K562 (cell line): ENCODE measurements around the gene TELO2. TPM values are rescaled to one million over a fixed set of nuclear protein-coding genes. Genes with fewer than 3 reads are reported as not detected.
A peak's percentile ranks its signal among the peaks of the same experiment; 100 is the strongest.

ENCODE experiments used
- E2F3 ChIP-seq: fragments of 250-450 bp; sonication (Bioruptor Pico); IDR thresholded peaks from 2 replicates; pipeline ENCODE4 v1.4.0; 2020; ENCODE audit warnings: mild to moderate bottlenecking
- HNRNPL ChIP-seq: fragments of 200-400 bp; formaldehyde crosslinking; IDR thresholded peaks from 2 replicates; pipeline ENCODE4 v1.6.1; 2017; ENCODE audit warnings: low read depth, mild to moderate bottlenecking, low read length
- ILF3 ChIP-seq: fragments of 450-650 bp; IDR thresholded peaks from 2 replicates; pipeline ENCODE4 v1.6.1; 2018; ENCODE audit warnings: antibody characterized with exemption, mild to moderate bottlenecking, moderate library complexity, borderline replicate concordance
- POLR2AphosphoS2 ChIP-seq: IDR thresholded peaks from 2 replicates; pipeline ENCODE4 v1.6.1; 2012; ENCODE audit warnings: low read length, improper control_type of control experiment
- PTRF ChIP-seq: fragments of 450-650 bp; IDR thresholded peaks from 2 replicates; pipeline ENCODE4 v1.6.1; 2016; ENCODE audit warnings: mild to moderate bottlenecking, missing genetic modification characterization, missing compliant biosample characterization
- RFX1 ChIP-seq: fragments of 450-650 bp; IDR thresholded peaks from 2 replicates; pipeline ENCODE4 v1.6.1; 2016; ENCODE audit warnings: mild to moderate bottlenecking, moderate library complexity
- SNRNP70 ChIP-seq: fragments of 200-400 bp; formaldehyde crosslinking; optimal IDR thresholded peaks from 2 replicates; pipeline ENCODE3; 2017; ENCODE audit warnings: low read depth, low read length
- ZBTB1 ChIP-seq: sonication (generic); formaldehyde crosslinking; IDR thresholded peaks from 2 replicates; pipeline ENCODE4 v1.8.1; 2023; ENCODE audit warnings: missing genetic modification reagents, low read depth, mild to moderate bottlenecking, borderline replicate concordance
- ZBTB11 ChIP-seq, 3 experiments: fragments of 200-800 bp in 1 of 3; fragments of 250-450 bp in 1 of 3; fragments of 450-650 bp in 1 of 3; sonication (Bioruptor Pico) in 1 of 3; sonication (Bioruptor generic) in 1 of 3; formaldehyde crosslinking in 1 of 3; IDR thresholded peaks; 2 replicates each; pipeline versions ENCODE4 v1.6.1 to v1.8.0; 2016 to 2022; ENCODE audit warnings: mild to moderate bottlenecking in 2 of 3, missing genetic modification characterization in 2 of 3, missing compliant biosample characterization in 1 of 3, moderate library complexity in 1 of 3
- ZNF121 ChIP-seq: sonication (generic); formaldehyde crosslinking; conservative IDR thresholded peaks from 2 replicates; pipeline ENCODE4 v1.8.0; 2022; ENCODE audit warnings: missing genetic modification reagents
- polyA plus RNA-seq, 8 experiments: library from polyadenylated mRNA; depleted of rRNA in 4 of 8; stranded (reverse) in 5 of 8; unstranded in 3 of 8; fragments of >200 nt; fragmentation: Nextera tagmentation in 2 of 8; fragmentation: Illumina TruSeq in 1 of 8; extraction: Ambion mirVana in 2 of 8; extraction: Trizol in 1 of 8; gene quantifications; 2 replicates each; pipeline versions ENCODE4 v1.2.1 to v1.2.3, GENCODE V29; 2011 to 2014; ENCODE audit warnings: inconsistent platforms in 1 of 8, missing spikeins in 1 of 8
- total RNA-seq, 7 experiments: library from RNA; depleted of rRNA in 6 of 7; stranded (reverse); fragments of >200 nt in 6 of 7; fragmentation: Illumina TruSeq in 2 of 7; extraction: Trizol in 2 of 7; gene quantifications; 2 replicates each; pipeline versions ENCODE4 v1.2.1 to v1.2.3, GENCODE V29; 2011 to 2021; ENCODE audit warnings: low replicate concordance in 1 of 7
- TF ChIP-seq, protein P1 (sequence below), 2 experiments: fragments of 450-650 bp in 1 of 2; sonication (generic) in 1 of 2; formaldehyde crosslinking in 1 of 2; IDR thresholded peaks in 1 of 2; conservative IDR thresholded peaks in 1 of 2; 2 replicates each; pipeline versions ENCODE4 v1.6.1 to v1.8.1; 2016 to 2023; ENCODE audit warnings: mild to moderate bottlenecking in 2 of 2, moderate library complexity in 2 of 2, inconsistent platforms in 1 of 2, missing genetic modification reagents in 1 of 2
- TF ChIP-seq, protein P2 (sequence below), 2 experiments: fragments of 450-650 bp; formaldehyde crosslinking in 1 of 2; IDR thresholded peaks; 2 replicates each; pipeline versions ENCODE4 v1.4.0 to v1.6.1; 2014 to 2020; ENCODE audit warnings: mild to moderate bottlenecking in 2 of 2, borderline replicate concordance in 1 of 2, low read depth in 1 of 2

TELO2 gene
- total and polyA plus RNA-seq, 9 of the 15 experiments (the other 6 are each of a cell fraction or from before 2014, with no cell fraction given), result 0.51 to 91.8 (median 14.5) TPM

DNA sequence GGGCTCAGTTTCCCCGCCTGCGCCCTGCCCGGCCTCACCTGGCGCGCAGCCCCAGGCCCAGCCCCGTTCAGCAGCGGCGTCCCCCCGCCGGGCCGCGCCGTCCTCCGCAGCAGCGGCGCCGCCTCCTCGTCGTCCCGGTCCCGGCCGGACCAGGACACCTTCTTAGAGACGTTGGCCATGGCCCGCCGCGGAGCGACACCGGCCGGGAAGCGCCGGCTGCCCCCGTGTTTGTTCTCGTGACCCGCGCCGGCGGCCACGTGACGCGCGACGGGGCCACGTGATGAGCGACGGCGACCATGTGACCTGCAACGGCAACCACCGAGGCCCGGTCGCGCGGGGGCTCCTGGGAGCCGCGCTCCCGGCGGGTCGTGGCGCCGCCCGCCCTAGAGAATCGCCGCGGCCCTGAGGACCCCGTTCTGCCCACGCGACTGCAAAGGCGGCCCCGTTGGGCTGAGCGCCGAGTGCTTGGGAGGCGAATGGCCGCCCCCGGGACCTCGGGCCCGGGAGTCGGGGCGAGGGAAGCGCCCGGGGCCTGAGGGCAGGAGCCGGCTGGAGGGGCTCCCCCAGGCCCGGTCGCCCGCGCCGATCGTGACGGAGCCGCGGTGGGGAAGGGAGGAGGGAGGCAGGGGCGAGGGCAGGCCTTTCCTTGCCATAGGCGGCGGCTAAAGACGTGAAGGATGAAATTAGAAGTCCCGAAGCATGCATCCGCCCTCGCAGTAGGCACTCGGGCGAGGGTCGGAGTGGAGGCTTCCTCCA is 18.2 kb upstream of the TELO2 start, which contains the start of gene CLCN7 (continued):
- TF ChIP-seq ZNF121 (peak; percentile 50; the same call in 1 of the 2 replicates), ILF3 (no peak), PTRF (no peak), RFX1 (no peak), SNRNP70 (no peak), E2F3 (CRISPR knock-in tag) (0 out of 2 replicates have a peak, but pooled peaks have one; percentile 59), HNRNPL (no peak), ZBTB11 (CRISPR knock-in tag; IDR thresholded peaks at IDR 0.05) (peak in 1 of 3 experiments; percentile 58; a peak in 2 of 6 replicates), ZBTB1 (CRISPR knock-in tag) (peak; percentile 84; the same call in 1 of the 2 replicates), POLR2AphosphoS2 (no peak; the same call in 1 of the 2 replicates)
- TF ChIP-seq, protein P1, sequence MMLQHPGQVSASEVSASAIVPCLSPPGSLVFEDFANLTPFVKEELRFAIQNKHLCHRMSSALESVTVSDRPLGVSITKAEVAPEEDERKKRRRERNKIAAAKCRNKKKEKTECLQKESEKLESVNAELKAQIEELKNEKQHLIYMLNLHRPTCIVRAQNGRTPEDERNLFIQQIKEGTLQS (IDR thresholded peaks at IDR 0.05), result no peak; the same call in 1 of the 2 replicates
- TF ChIP-seq, protein P1 (CRISPR knock-in tag; conservative IDR thresholded peaks at IDR 0.05), result peak; percentile 83; the same call in 1 of the 2 replicates
- TF ChIP-seq, protein P2, sequence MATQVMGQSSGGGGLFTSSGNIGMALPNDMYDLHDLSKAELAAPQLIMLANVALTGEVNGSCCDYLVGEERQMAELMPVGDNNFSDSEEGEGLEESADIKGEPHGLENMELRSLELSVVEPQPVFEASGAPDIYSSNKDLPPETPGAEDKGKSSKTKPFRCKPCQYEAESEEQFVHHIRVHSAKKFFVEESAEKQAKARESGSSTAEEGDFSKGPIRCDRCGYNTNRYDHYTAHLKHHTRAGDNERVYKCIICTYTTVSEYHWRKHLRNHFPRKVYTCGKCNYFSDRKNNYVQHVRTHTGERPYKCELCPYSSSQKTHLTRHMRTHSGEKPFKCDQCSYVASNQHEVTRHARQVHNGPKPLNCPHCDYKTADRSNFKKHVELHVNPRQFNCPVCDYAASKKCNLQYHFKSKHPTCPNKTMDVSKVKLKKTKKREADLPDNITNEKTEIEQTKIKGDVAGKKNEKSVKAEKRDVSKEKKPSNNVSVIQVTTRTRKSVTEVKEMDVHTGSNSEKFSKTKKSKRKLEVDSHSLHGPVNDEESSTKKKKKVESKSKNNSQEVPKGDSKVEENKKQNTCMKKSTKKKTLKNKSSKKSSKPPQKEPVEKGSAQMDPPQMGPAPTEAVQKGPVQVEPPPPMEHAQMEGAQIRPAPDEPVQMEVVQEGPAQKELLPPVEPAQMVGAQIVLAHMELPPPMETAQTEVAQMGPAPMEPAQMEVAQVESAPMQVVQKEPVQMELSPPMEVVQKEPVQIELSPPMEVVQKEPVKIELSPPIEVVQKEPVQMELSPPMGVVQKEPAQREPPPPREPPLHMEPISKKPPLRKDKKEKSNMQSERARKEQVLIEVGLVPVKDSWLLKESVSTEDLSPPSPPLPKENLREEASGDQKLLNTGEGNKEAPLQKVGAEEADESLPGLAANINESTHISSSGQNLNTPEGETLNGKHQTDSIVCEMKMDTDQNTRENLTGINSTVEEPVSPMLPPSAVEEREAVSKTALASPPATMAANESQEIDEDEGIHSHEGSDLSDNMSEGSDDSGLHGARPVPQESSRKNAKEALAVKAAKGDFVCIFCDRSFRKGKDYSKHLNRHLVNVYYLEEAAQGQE (IDR thresholded peaks at IDR 0.05; ENCODE audit: borderline replicate concordance), result peak; percentile 99
- TF ChIP-seq, protein P2 (CRISPR knock-in tag; IDR thresholded peaks at IDR 0.05; ENCODE audit: low read depth), result peak; percentile 55; the same call in 1 of the 2 replicates
